ENCODE data around the gene MYL7. TPM values are rescaled to one million over a fixed set of nuclear protein-coding genes. Genes with fewer than 3 reads are reported as not detected.

The MYL7 gene
- total RNA-seq, 4 donors from 2014 or later = not detected

DNA sequence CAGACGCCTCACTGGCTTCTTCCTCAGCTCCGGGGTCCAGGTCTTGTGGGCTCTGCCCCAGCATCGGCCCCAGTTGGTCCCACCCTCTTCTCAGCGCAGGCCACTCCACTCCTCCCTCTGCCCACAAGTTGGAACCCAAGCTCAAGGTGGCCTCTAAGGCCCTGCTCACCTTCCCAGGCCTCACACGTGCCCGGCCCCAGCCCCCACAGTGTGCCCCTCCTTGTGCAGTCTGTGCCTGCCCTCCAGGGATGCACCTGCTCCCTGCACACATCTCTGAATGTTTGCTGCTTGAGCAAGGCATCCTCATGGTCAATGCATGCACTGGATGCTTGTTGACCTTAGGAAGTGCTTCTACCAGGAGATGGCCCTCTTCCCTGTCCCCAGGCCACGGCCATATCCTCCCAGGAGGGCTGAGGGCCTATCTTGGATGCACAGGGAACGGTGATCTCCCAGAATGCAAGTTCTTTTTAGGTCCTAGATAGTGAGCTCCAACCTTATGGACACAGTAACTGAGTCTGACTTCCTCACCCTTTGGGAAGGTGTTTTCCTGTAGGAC lies 44.7 kb downstream of the MYL7 start:
- no peaks in the 10 kb centered on the region for H3K27me3 ChIP-seq
- H3K4me1 ChIP-seq = peaks cover 0 to 30% (median 10%) of the 10 kb centered on the region in 3 donors
- DNase-seq = no peak
- 77 to 81% methylated on average over 6 of the region's 8 CpGs for WGBS, 2 donors
- H3K36me3 ChIP-seq = no peaks in the 10 kb centered on the region
- H3K4me3 ChIP-seq = no peak overlapping the region
- no peaks in the 10 kb centered on the region for H3K9me3 ChIP-seq
- intact Hi-C loops (cut with DNase I) = no loop called here
- H3K27ac ChIP-seq = no peak overlapping the region
- no peak for TF ChIP-seq POLR2A (IDR thresholded peaks at IDR 0.05)
- TF ChIP-seq, protein P1, sequence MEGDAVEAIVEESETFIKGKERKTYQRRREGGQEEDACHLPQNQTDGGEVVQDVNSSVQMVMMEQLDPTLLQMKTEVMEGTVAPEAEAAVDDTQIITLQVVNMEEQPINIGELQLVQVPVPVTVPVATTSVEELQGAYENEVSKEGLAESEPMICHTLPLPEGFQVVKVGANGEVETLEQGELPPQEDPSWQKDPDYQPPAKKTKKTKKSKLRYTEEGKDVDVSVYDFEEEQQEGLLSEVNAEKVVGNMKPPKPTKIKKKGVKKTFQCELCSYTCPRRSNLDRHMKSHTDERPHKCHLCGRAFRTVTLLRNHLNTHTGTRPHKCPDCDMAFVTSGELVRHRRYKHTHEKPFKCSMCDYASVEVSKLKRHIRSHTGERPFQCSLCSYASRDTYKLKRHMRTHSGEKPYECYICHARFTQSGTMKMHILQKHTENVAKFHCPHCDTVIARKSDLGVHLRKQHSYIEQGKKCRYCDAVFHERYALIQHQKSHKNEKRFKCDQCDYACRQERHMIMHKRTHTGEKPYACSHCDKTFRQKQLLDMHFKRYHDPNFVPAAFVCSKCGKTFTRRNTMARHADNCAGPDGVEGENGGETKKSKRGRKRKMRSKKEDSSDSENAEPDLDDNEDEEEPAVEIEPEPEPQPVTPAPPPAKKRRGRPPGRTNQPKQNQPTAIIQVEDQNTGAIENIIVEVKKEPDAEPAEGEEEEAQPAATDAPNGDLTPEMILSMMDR (IDR thresholded peaks at IDR 0.05) = no peak

GRCh38 chr7:44095781-44096180 lies 45.4 kb downstream of the MYL7 start:
- no peak for TF ChIP-seq POLR2A (IDR thresholded peaks at IDR 0.05)
- TF ChIP-seq, protein P1 (IDR thresholded peaks at IDR 0.05) = no peak
- no peak for DNase-seq
- no peak overlapping the region for H3K4me3 ChIP-seq
- H3K27me3 ChIP-seq = no peaks in the 10 kb centered on the region
- no peaks in the 10 kb centered on the region for H3K36me3 ChIP-seq
- no peaks in the 10 kb centered on the region for H3K9me3 ChIP-seq
- H3K27ac ChIP-seq = peak overlapping the region in 1 of 4 donors; percentile 21
- intact Hi-C loops (cut with DNase I) = no loop called here
- peaks cover 0 to 27% (median 4%) of the 10 kb centered on the region in 3 donors for H3K4me1 ChIP-seq
- 92% methylated on average over 3 of the region's 3 CpGs; no CpG with 5 or more reads in 1 of the 2 donors for WGBS, 2 donors

DNA sequence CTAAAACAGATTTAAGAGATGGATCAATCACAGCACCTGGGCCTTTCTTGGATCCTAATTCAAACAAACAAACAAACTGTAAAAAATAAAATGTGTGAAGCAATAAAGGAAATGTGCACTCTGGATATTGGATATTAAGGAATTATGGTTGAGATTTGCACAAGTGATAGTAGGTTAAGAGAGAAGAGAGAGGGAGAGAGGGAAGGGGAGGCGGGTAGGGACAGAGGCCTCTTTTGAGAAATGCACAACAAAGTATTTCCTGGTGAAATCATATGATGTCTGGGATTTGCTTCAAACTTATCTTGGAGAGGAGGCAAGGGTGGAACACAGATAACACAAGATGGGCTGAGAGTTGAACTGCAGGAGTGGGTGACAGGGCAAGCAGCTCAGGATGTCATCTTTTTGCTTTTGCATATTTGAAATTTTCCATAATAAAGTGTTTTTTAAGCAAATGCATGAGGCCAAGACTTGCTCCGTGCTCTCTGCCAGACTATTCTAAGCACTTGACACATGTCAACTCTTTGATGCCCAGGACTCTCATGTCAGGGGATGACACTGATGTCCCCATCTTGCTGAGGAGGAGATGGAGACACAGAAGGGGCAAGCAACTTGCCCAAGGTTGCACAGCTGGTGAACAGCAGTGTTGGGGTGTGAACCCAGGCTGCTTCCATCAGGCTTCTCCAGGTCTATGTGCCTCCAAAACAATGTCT lies 46.1 kb downstream of the MYL7 start:
- DNase-seq = no peak
- no peak overlapping the region for H3K4me3 ChIP-seq
- TF ChIP-seq, protein P1 (IDR thresholded peaks at IDR 0.05) = no peak
- TF ChIP-seq POLR2A (IDR thresholded peaks at IDR 0.05) = no peak

DNA sequence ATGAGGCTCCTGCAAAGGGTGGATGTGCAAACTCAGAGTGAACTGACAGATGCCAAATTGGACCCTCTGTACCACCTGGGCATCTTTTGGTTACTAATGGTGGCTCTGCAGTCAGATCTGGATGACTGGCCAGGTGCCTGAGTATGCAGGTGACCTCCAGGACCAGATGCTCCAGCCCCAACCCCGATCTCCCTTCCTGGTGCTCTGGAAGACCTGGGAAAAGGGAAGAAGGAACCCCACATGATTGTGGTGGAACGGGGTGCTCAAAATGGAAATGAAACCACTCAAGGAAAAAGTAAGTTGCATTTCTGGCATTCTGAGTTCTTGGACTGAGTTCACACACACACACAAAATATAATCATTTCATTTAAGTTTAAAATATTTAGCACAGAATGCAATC lies 46.8 kb downstream of the MYL7 start:
- no peak for DNase-seq
- no peaks in the 10 kb centered on the region for H3K36me3 ChIP-seq
- WGBS, 2 donors = 29 to 41% methylated on average over 2 of the region's 2 CpGs
- H3K27ac ChIP-seq = peak overlapping the region in 2 of 4 donors; percentile 13 to 61
- TF ChIP-seq, protein P1 (IDR thresholded peaks at IDR 0.05) = no peak
- TF ChIP-seq POLR2A (IDR thresholded peaks at IDR 0.05) = no peak
- H3K27me3 ChIP-seq = no peaks in the 10 kb centered on the region
- intact Hi-C loops (cut with DNase I) = no loop called here
- H3K4me3 ChIP-seq = no peak overlapping the region
- peaks cover 0 to 33% (median 2%) of the 10 kb centered on the region in 3 donors for H3K4me1 ChIP-seq
- no peaks in the 10 kb centered on the region for H3K9me3 ChIP-seq

More for the DNA sequence above, 46.1 kb downstream of the MYL7 start:
- no peaks in the 10 kb centered on the region for H3K27me3 ChIP-seq
- WGBS, 2 donors = 48 to 56% methylated on average over 2 of the region's 2 CpGs
- H3K9me3 ChIP-seq = no peaks in the 10 kb centered on the region
- H3K4me1 ChIP-seq = peaks cover 0 to 27% (median 0%) of the 10 kb centered on the region in 3 donors
- intact Hi-C loops (cut with DNase I) = no loop called here
- peak overlapping the region in 2 of 4 donors; percentile 13 to 61 for H3K27ac ChIP-seq
- H3K36me3 ChIP-seq = no peaks in the 10 kb centered on the region

GRCh38 chr7:44093102-44093641 lies 48.0 kb downstream of the MYL7 start:
- Histone ChIP-seq H3K27me3 (no peaks in the 10 kb centered on the region), H3K4me3 (no peak overlapping the region), H3K36me3 (no peaks in the 10 kb centered on the region), H3K4me1 (peaks cover 0 to 45% (median 14%) of the 10 kb centered on the region in 3 donors), H3K9me3 (no peaks in the 10 kb centered on the region), H3K27ac (no peak overlapping the region)
- no peak for DNase-seq
- intact Hi-C loops (cut with DNase I) = no loop called here
- 73 to 81% methylated on average over 5 of the region's 6 CpGs for WGBS, 2 donors
- no peak for TF ChIP-seq POLR2A (IDR thresholded peaks at IDR 0.05)
- TF ChIP-seq, protein P1 (IDR thresholded peaks at IDR 0.05) = no peak

Data from esophagus squamous epithelium (tissue), 5 donors.